Measurements from ENCODE around the gene STAT5B. TPM values are rescaled to one million over a fixed set of nuclear protein-coding genes. Genes with fewer than 3 reads are reported as not detected.

The STAT5B gene
- total and polyA plus RNA-seq, 2 experiments from 2014 or later, result 13.8 to 23.5 TPM

- H3K4me3 ChIP-seq, result no peak overlapping the region
- H3K9me3 ChIP-seq (ENCODE audit: low read depth), result no peaks in the 10 kb centered on the region
- peaks cover 5% of the 10 kb centered on the region; the same call in 1 of the 2 replicates for H3K27me3 ChIP-seq (replicated peaks; ENCODE audit: insufficient read depth)
- in situ Hi-C loops (cut with MboI), result no loop called here
- 9 to 10% methylated on average over 18 to 20 of the region's 20 CpGs for WGBS, 2 experiments (ENCODE audit: low coverage in 1 of 2, low lambda C conversion rate in 2 of 2, missing lambda C conversion rate in 2 of 2)
- no peaks in the 10 kb centered on the region for H3F3A ChIP-seq (ENCODE audit: insufficient read depth)
- H4K20me1 ChIP-seq (ENCODE audit: insufficient read depth), result no peaks in the 10 kb centered on the region
- H3K79me2 ChIP-seq (ENCODE audit: insufficient read depth), result no peaks in the 10 kb centered on the region
- no peak overlapping the region for H3K27ac ChIP-seq
- no peak overlapping the region for H2AFZ ChIP-seq
- H3K36me3 ChIP-seq (ENCODE audit: low read depth), result no peaks in the 10 kb centered on the region
- no peak overlapping the region for H3K9ac ChIP-seq
- no peak overlapping the region for H3K4me2 ChIP-seq (ENCODE audit: unreplicated experiment)
- H3K9me2 ChIP-seq (ENCODE audit: insufficient read depth), result no peaks in the 10 kb centered on the region
- peak; percentile 18 for TF ChIP-seq EZH2 (IDR thresholded peaks at IDR 0.05; ENCODE audit: insufficient read depth, poor library complexity, severe bottlenecking)
- TF ChIP-seq EZH2phosphoT487 (IDR thresholded peaks at IDR 0.05; ENCODE audit: insufficient read depth, low read depth), result no peak
- peaks cover 11% of the 10 kb centered on the region; the same call in 1 of the 2 replicates for H3K4me1 ChIP-seq (ENCODE audit: insufficient read depth)
- DNase-seq, result peak; percentile 61
Observed at GRCh38 chr17:42179911-42180410, 96.2 kb downstream of the STAT5B start.

GRCh38 chr17:42179335-42179734, 96.9 kb downstream of the STAT5B start:
- Histone ChIP-seq H2AFZ (no peak overlapping the region), H3K4me1 (ENCODE audit: insufficient read depth) (peaks cover 7% of the 10 kb centered on the region; the same call in 1 of the 2 replicates), H3K27ac (no peak overlapping the region), H3K4me3 (no peak overlapping the region), H4K20me1 (ENCODE audit: insufficient read depth) (no peaks in the 10 kb centered on the region), H3K9me3 (ENCODE audit: low read depth) (no peaks in the 10 kb centered on the region), H3F3A (ENCODE audit: insufficient read depth) (no peaks in the 10 kb centered on the region), H3K4me2 (ENCODE audit: unreplicated experiment) (no peak overlapping the region), H3K79me2 (ENCODE audit: insufficient read depth) (no peaks in the 10 kb centered on the region), H3K9me2 (ENCODE audit: insufficient read depth) (no peaks in the 10 kb centered on the region), H3K36me3 (ENCODE audit: low read depth) (no peaks in the 10 kb centered on the region), H3K27me3 (replicated peaks; ENCODE audit: insufficient read depth) (peaks cover 5% of the 10 kb centered on the region; the same call in 1 of the 2 replicates), H3K9ac (no peak overlapping the region)
- in situ Hi-C loops (cut with MboI), result no loop called here
- WGBS, 2 experiments (ENCODE audit: low coverage in 1 of 2, low lambda C conversion rate in 2 of 2, missing lambda C conversion rate in 2 of 2), result 8 to 32% methylated on average over 1 of the region's 1 CpG
- TF ChIP-seq EZH2phosphoT487 (IDR thresholded peaks at IDR 0.05; ENCODE audit: insufficient read depth, low read depth), result no peak
- TF ChIP-seq EZH2 (IDR thresholded peaks at IDR 0.05; ENCODE audit: insufficient read depth, poor library complexity, severe bottlenecking), result no peak
- DNase-seq, result no peak

- H3K27ac ChIP-seq, result no peak overlapping the region
- 49 to 59% methylated on average over 14 of the region's 14 CpGs for WGBS, 2 experiments (ENCODE audit: low coverage in 1 of 2, low lambda C conversion rate in 2 of 2, missing lambda C conversion rate in 2 of 2)
- H3K4me1 ChIP-seq (ENCODE audit: insufficient read depth), result peaks cover 7% of the 10 kb centered on the region; the same call in 1 of the 2 replicates
- TF ChIP-seq EZH2 (IDR thresholded peaks at IDR 0.05; ENCODE audit: insufficient read depth, poor library complexity, severe bottlenecking), result no peak
- no peak for TF ChIP-seq EZH2phosphoT487 (IDR thresholded peaks at IDR 0.05; ENCODE audit: insufficient read depth, low read depth)
- no peak overlapping the region for H3K4me2 ChIP-seq (ENCODE audit: unreplicated experiment)
- no peak for DNase-seq
- H3K9me2 ChIP-seq (ENCODE audit: insufficient read depth), result no peaks in the 10 kb centered on the region
- no peaks in the 10 kb centered on the region for H3K79me2 ChIP-seq (ENCODE audit: insufficient read depth)
- no peak overlapping the region for H2AFZ ChIP-seq
- in situ Hi-C loops (cut with MboI), result no loop called here
- H3K27me3 ChIP-seq (replicated peaks; ENCODE audit: insufficient read depth), result peaks cover 5% of the 10 kb centered on the region; the same call in 1 of the 2 replicates
- no peaks in the 10 kb centered on the region for H4K20me1 ChIP-seq (ENCODE audit: insufficient read depth)
- no peak overlapping the region for H3K9ac ChIP-seq
- H3K36me3 ChIP-seq (ENCODE audit: low read depth), result no peaks in the 10 kb centered on the region
- H3K9me3 ChIP-seq (ENCODE audit: low read depth), result no peaks in the 10 kb centered on the region
- H3K4me3 ChIP-seq, result no peak overlapping the region
- H3F3A ChIP-seq (ENCODE audit: insufficient read depth), result no peaks in the 10 kb centered on the region
Observed at GRCh38 chr17:42178817-42179216, 97.4 kb downstream of the STAT5B start.

- 83 to 89% methylated on average over 2 of the region's 2 CpGs for WGBS, 2 experiments (ENCODE audit: low coverage in 1 of 2, low lambda C conversion rate in 2 of 2, missing lambda C conversion rate in 2 of 2)
- H3K4me1 ChIP-seq (ENCODE audit: insufficient read depth), result no peaks in the 10 kb centered on the region
- H3K4me3 ChIP-seq, result no peak overlapping the region
- in situ Hi-C loops (cut with MboI), result no loop called here
- no peak overlapping the region for H2AFZ ChIP-seq
- H3K79me2 ChIP-seq (ENCODE audit: insufficient read depth), result no peaks in the 10 kb centered on the region
- H3F3A ChIP-seq (ENCODE audit: insufficient read depth), result no peaks in the 10 kb centered on the region
- no peak overlapping the region for H3K4me2 ChIP-seq (ENCODE audit: unreplicated experiment)
- H3K36me3 ChIP-seq (ENCODE audit: low read depth), result no peaks in the 10 kb centered on the region
- no peaks in the 10 kb centered on the region for H3K9me2 ChIP-seq (ENCODE audit: insufficient read depth)
- H4K20me1 ChIP-seq (ENCODE audit: insufficient read depth), result no peaks in the 10 kb centered on the region
- no peak overlapping the region for H3K27ac ChIP-seq
- TF ChIP-seq EZH2phosphoT487 (IDR thresholded peaks at IDR 0.05; ENCODE audit: insufficient read depth, low read depth) (no peak), EZH2 (IDR thresholded peaks at IDR 0.05; ENCODE audit: insufficient read depth, poor library complexity, severe bottlenecking) (no peak)
- no peak for DNase-seq
- H3K27me3 ChIP-seq (replicated peaks; ENCODE audit: insufficient read depth), result peaks cover 5% of the 10 kb centered on the region; the same call in 1 of the 2 replicates
- no peaks in the 10 kb centered on the region for H3K9me3 ChIP-seq (ENCODE audit: low read depth)
- no peak overlapping the region for H3K9ac ChIP-seq
Observed at GRCh38 chr17:42177684-42178083, 98.5 kb downstream of the STAT5B start.
